GM23248 (cell line): Measurements from ENCODE around the gene NRCAM.

Experiments
- EZH2 ChIP-seq: fragments of 200-600 bp; sonication (generic); IDR thresholded peaks from 2 replicates; pipeline ENCODE4 v1.6.1; 2018; ENCODE audit warnings: antibody characterized with exemption, mild to moderate bottlenecking; ENCODE audit not compliant: insufficient read depth, poor library complexity, severe bottlenecking
- EZH2phosphoT487 ChIP-seq: fragments of 200-600 bp; sonication (generic); IDR thresholded peaks from 2 replicates; pipeline ENCODE4 v1.6.1; 2018; ENCODE audit warnings: antibody characterized with exemption, moderate library complexity, mild to moderate bottlenecking, low read depth; ENCODE audit not compliant: insufficient read depth

GRCh38 chr7:108118959-108119358 is 337.3 kb downstream of the NRCAM start:
- TF ChIP-seq EZH2 (no peak), EZH2phosphoT487 (no peak)
